IMR-90 (cell line): ENCODE data around the gene PDZRN3. TPM values are rescaled to one million over a fixed set of nuclear protein-coding genes. Genes with fewer than 3 reads are reported as not detected.

ENCODE experiments used
- ATAC-seq: fragments of 200-7000 bp; cut with Tn5 transposase; 2 replicates; pipeline ENCODE4 v1.9.1; 2020; ENCODE audit warnings: low read depth, mild to moderate bottlenecking, moderate library complexity
- BruUV-seq: library from RNA; stranded (reverse); fragments of 400-500 nt; replicated peaks from 2 replicates; lab custom pipeline; 2021; lab: Mats Ljungman, UMichigan
- CTCF ChIA-PET: fragments of 300-600 bp; formaldehyde crosslinking; extraction: SDS; loops from one replicate; lab custom pipeline; 2021; ENCODE audit warnings: antibody characterized with exemption; lab: Yijun Ruan, JAX
- POLR2A ChIA-PET: fragments of 300-600 bp; sonication (Branson Sonifier 250); formaldehyde crosslinking; loops from one replicate; lab custom pipeline; 2022; ENCODE audit warnings: antibody characterized with exemption; ENCODE audit not compliant: unreplicated experiment; lab: Charles Lee
- DNase-seq: peaks from one replicate; pipeline ENCODE4 v3.0.0; 2013
- H2AFZ ChIP-seq: replicated peaks from 2 replicates; pipeline ENCODE3; 2013; ENCODE audit warnings: low read length, mild to moderate bottlenecking; ENCODE audit not compliant: poor library complexity
- H2AK5ac ChIP-seq: 2 replicates; pipeline ENCODE4 v1.6.1; 2013; ENCODE audit warnings: low read depth, low read length, inconsistent platforms
- H2AK9ac ChIP-seq: replicated peaks from 2 replicates; pipeline ENCODE3; 2013; ENCODE audit warnings: mild to moderate bottlenecking, low read depth, low read length, moderate library complexity; ENCODE audit not compliant: poor library complexity
- H2BK120ac ChIP-seq: 2 replicates; pipeline ENCODE4 v1.6.1; 2013; ENCODE audit warnings: low read depth, low read length, inconsistent platforms
- H2BK15ac ChIP-seq: 3 replicates; pipeline ENCODE4 v1.6.1; 2013; ENCODE audit warnings: low read depth, low read length, inconsistent platforms
- H2BK20ac ChIP-seq: 2 replicates; pipeline ENCODE4 v1.6.1; 2013; ENCODE audit warnings: low read depth, mild to moderate bottlenecking, inconsistent platforms, low read length, moderate library complexity
- H2BK5ac ChIP-seq: 2 replicates; pipeline ENCODE4 v1.6.1; 2013; ENCODE audit warnings: mild to moderate bottlenecking, low read depth, low read length, inconsistent platforms; ENCODE audit not compliant: poor library complexity, severe bottlenecking
- H3K14ac ChIP-seq: replicated peaks from 2 replicates; pipeline ENCODE4 v1.6.1; 2013; ENCODE audit warnings: low read depth, low read length, inconsistent platforms
- H3K18ac ChIP-seq: 2 replicates; pipeline ENCODE4 v1.6.1; 2013; ENCODE audit warnings: low read depth, low read length, control low read depth
- H3K23ac ChIP-seq: 2 replicates; pipeline ENCODE4 v1.6.1; 2013; ENCODE audit warnings: low read depth, low read length, inconsistent platforms
- H3K27ac ChIP-seq: 2 replicates; pipeline ENCODE4 v1.5.1; 2013; ENCODE audit warnings: mild to moderate bottlenecking, control low read depth, low read length; ENCODE audit not compliant: insufficient read depth
- H3K27me3 ChIP-seq: 2 replicates; pipeline ENCODE4 v1.6.1; 2013; ENCODE audit warnings: low read length; ENCODE audit not compliant: control insufficient read depth, insufficient read depth
- H3K36me3 ChIP-seq: 2 replicates; pipeline ENCODE4 v1.6.1; 2013; ENCODE audit warnings: low read length, mixed read lengths; ENCODE audit not compliant: control insufficient read depth, insufficient read depth
- H3K4ac ChIP-seq: 2 replicates; pipeline ENCODE4 v1.6.1; 2013; ENCODE audit warnings: low read depth, low read length, inconsistent platforms
- H3K4me1 ChIP-seq: 2 replicates; pipeline ENCODE4 v1.6.1; 2013; ENCODE audit warnings: low read length, mixed read lengths; ENCODE audit not compliant: control insufficient read depth, insufficient read depth
- H3K4me2 ChIP-seq: 2 replicates; pipeline ENCODE4 v1.6.1; 2013; ENCODE audit warnings: low read depth, mild to moderate bottlenecking, control low read depth, low read length, moderate library complexity
- H3K4me3 ChIP-seq: 2 replicates; pipeline ENCODE4 v1.5.1; 2013; ENCODE audit warnings: low read depth, mild to moderate bottlenecking, control low read depth, low read length, moderate library complexity; ENCODE audit not compliant: insufficient read depth
- H3K56ac ChIP-seq: 2 replicates; pipeline ENCODE4 v1.6.1; 2013; ENCODE audit warnings: low read length, inconsistent platforms; ENCODE audit not compliant: insufficient read depth; ENCODE audit errors: extremely low read depth
- H3K79me1 ChIP-seq, 2 experiments: 2 replicates each; pipeline ENCODE4 v1.6.1; 2013; ENCODE audit warnings: low read length in 2 of 2, inconsistent platforms in 1 of 2, low read depth in 1 of 2
- H3K9ac ChIP-seq: 2 replicates; pipeline ENCODE4 v1.6.1; 2013; ENCODE audit warnings: low read depth, low read length, control low read depth
- H3K9me1 ChIP-seq: 2 replicates; pipeline ENCODE4 v1.6.1; 2013; ENCODE audit warnings: low read length, inconsistent platforms; ENCODE audit not compliant: insufficient read depth
- H3K9me3 ChIP-seq: 2 replicates; pipeline ENCODE4 v1.6.1; 2013; ENCODE audit warnings: low read length; ENCODE audit not compliant: control insufficient read depth, insufficient read depth
- H4K20me1 ChIP-seq: 2 replicates; pipeline ENCODE4 v1.6.1; 2013; ENCODE audit warnings: low read length, inconsistent platforms; ENCODE audit not compliant: insufficient read depth
- H4K5ac ChIP-seq: 2 replicates; pipeline ENCODE4 v1.6.1; 2013; ENCODE audit warnings: mild to moderate bottlenecking, low read depth, low read length, control low read depth
- H4K8ac ChIP-seq, 2 experiments: 2 replicates each; pipeline ENCODE4 v1.6.1; 2013; ENCODE audit warnings: low read depth in 2 of 2, low read length in 2 of 2, control low read depth in 1 of 2, inconsistent platforms in 1 of 2
- H4K91ac ChIP-seq: 2 replicates; pipeline ENCODE4 v1.6.1; 2013; ENCODE audit warnings: low read depth, low read length, inconsistent platforms; ENCODE audit not compliant: insufficient read depth
- BHLHE40 ChIP-seq: fragments of 150-350 bp; IDR thresholded peaks from 2 replicates; pipeline ENCODE4 v1.6.1; 2016; ENCODE audit warnings: mild to moderate bottlenecking, low read depth, low read length
- CEBPB ChIP-seq: IDR thresholded peaks from 2 replicates; pipeline ENCODE4 v1.6.1; 2012; ENCODE audit warnings: low read depth, low read length, improper control_type of control experiment
- CHD1 ChIP-seq: IDR thresholded peaks from 2 replicates; pipeline ENCODE4 v1.6.1; 2012; ENCODE audit warnings: low read depth, low read length, improper control_type of control experiment
- CTCF ChIP-seq: conservative IDR thresholded peaks from 2 replicates; pipeline ENCODE4 v1.5.1; 2012; ENCODE audit warnings: mild to moderate bottlenecking, low read depth, low read length, improper control_type of control experiment
- ELK1 ChIP-seq: fragments of 150-350 bp; IDR thresholded peaks from 2 replicates; pipeline ENCODE4 v1.6.1; 2016; ENCODE audit warnings: low read depth, mild to moderate bottlenecking, low read length, moderate library complexity, borderline replicate concordance
- FOS ChIP-seq: fragments of 150-350 bp; IDR thresholded peaks from 2 replicates; pipeline ENCODE4 v1.6.1; 2016; ENCODE audit warnings: low read depth, low read length
- MAFK ChIP-seq: IDR thresholded peaks from 2 replicates; pipeline ENCODE4 v1.6.1; 2012; ENCODE audit warnings: low read depth, low read length, improper control_type of control experiment
- MAZ ChIP-seq: IDR thresholded peaks from 2 replicates; pipeline ENCODE4 v1.6.1; 2012; ENCODE audit warnings: low read depth, mild to moderate bottlenecking, low read length, improper control_type of control experiment, moderate library complexity, borderline replicate concordance
- MXI1 ChIP-seq: IDR thresholded peaks from 2 replicates; pipeline ENCODE4 v1.6.1; 2012; ENCODE audit warnings: low read depth, mild to moderate bottlenecking, low read length, moderate library complexity, borderline replicate concordance
- NFE2L2 ChIP-seq: fragments of 150-350 bp; IDR thresholded peaks from 2 replicates; pipeline ENCODE4 v1.6.1; 2016; ENCODE audit warnings: low read depth, mild to moderate bottlenecking, low read length
- POLR2A ChIP-seq: IDR thresholded peaks from 2 replicates; pipeline ENCODE4 v1.6.1; 2012; ENCODE audit warnings: mild to moderate bottlenecking, low read depth, low read length
- RAD21 ChIP-seq: IDR thresholded peaks from 2 replicates; pipeline ENCODE4 v1.6.1; 2012; ENCODE audit warnings: low read length, improper control_type of control experiment
- RCOR1 ChIP-seq: IDR thresholded peaks from 2 replicates; pipeline ENCODE4 v1.6.1; 2012; ENCODE audit warnings: mild to moderate bottlenecking, low read length, improper control_type of control experiment; ENCODE audit not compliant: insufficient replicate concordance
- RFX5 ChIP-seq: IDR thresholded peaks from 2 replicates; pipeline ENCODE4 v1.8.0; 2012; ENCODE audit warnings: low read depth, mild to moderate bottlenecking, low read length, moderate library complexity
- SMC3 ChIP-seq: fragments of 150-350 bp; IDR thresholded peaks from 2 replicates; pipeline ENCODE4 v1.6.1; 2016; ENCODE audit warnings: low read depth, mild to moderate bottlenecking, antibody characterized with exemption, low read length, moderate library complexity
- USF2 ChIP-seq: fragments of 150-350 bp; IDR thresholded peaks from 2 replicates; pipeline ENCODE4 v1.6.1; 2017; ENCODE audit warnings: mild to moderate bottlenecking, antibody characterized with exemption, low read length, low read depth
- WGBS, 2 experiments: methylation state at CpG; one replicate each; pipeline versions ENCODE4 v1.1.5 to v1.1.7; 2013; ENCODE audit warnings: missing lambda C conversion rate in 2 of 2; ENCODE audit not compliant: insufficient read length in 1 of 2; ENCODE audit errors: extremely low coverage in 2 of 2; 5-methylcytosine and 5-hydroxymethylcytosine counted together
- dilution Hi-C: fragments of 300-500 bp; cut with HindIII; formaldehyde crosslinking; loops from one replicate; pipeline ENCODE4 v1.14.3; 2018; ENCODE audit warnings: low sequenced_read_pairs; ENCODE audit not compliant: unreplicated experiment
- in situ Hi-C: fragments of 300-500 bp; cut with MboI; formaldehyde crosslinking; loops from 3 replicates; pipeline ENCODE4 v1.14.3; 2019; ENCODE audit warnings: low sequenced_read_pairs, inconsistent platforms, mixed read lengths
- intact Hi-C: fragments of 100-400 bp; cut with micrococcal nuclease; formaldehyde crosslinking; loops from 2 replicates; pipeline ENCODE4 v1.10.0; 2022
- polyA plus RNA-seq, 3 experiments: library from polyadenylated mRNA; depleted of rRNA; stranded (reverse); fragments of >200 nt; gene quantifications; 2 replicates each; pipeline ENCODE4 v1.2.3, GENCODE V29; 2012; ENCODE audit warnings: low replicate concordance in 1 of 3
- total RNA-seq: library from RNA; depleted of rRNA; stranded (reverse); fragments of >200 nt; gene quantifications from 2 replicates; pipeline ENCODE4 v1.2.3, GENCODE V29; 2012

The PDZRN3 gene
- total and polyA plus RNA-seq, 2 of the 4 experiments (the other 2 are of a cell fraction) = 9.4 to 17.0 TPM

- H3K18ac ChIP-seq = no peak overlapping the region
- intact Hi-C loops = no loop called here
- peaks cover 5% of the 10 kb centered on the region; the same call in 1 of the 2 replicates for H3K4me1 ChIP-seq
- H2BK15ac ChIP-seq = no peak overlapping the region
- ATAC-seq (no peak), DNase-seq (no peak)
- H3K36me3 ChIP-seq = 0 out of 2 replicates have a peak, but pooled peaks cover 1% of the 10 kb centered on the region
- no peak overlapping the region for H2AFZ ChIP-seq
- peaks cover 6 to 18% of the 10 kb centered on the region in 2 experiments; a peak in 3 of 4 replicates for H3K79me1 ChIP-seq
- no peak overlapping the region for H3K14ac ChIP-seq
- 0 out of 2 replicates have a peak, but pooled peaks cover 3% of the 10 kb centered on the region for H3K9me1 ChIP-seq
- no peak overlapping the region for H2BK5ac ChIP-seq
- H3K9ac ChIP-seq = no peak overlapping the region
- 89% methylated on average over 1 of the region's 4 CpGs; no CpG with 5 or more reads in 1 of the 2 experiments for WGBS, 2 experiments
- H4K91ac ChIP-seq = no peak overlapping the region
- ChIA-PET CTCF (no interaction called here), POLR2A (no interaction called here)
- H2BK120ac ChIP-seq = no peak overlapping the region
- no peaks in the 10 kb centered on the region for H3K27me3 ChIP-seq
- H3K4me2 ChIP-seq = no peak overlapping the region
- no peak overlapping the region for H4K5ac ChIP-seq
- no peaks in the 10 kb centered on the region for H3K9me3 ChIP-seq
- no peaks in the 10 kb centered on the region; the same call in 1 of the 2 replicates for H4K20me1 ChIP-seq
- TF ChIP-seq RCOR1 (no peak), CTCF (no peak), POLR2A (no peak), USF2 (no peak), MAZ (no peak), MAFK (no peak), NFE2L2 (no peak), ELK1 (no peak), MXI1 (no peak), SMC3 (no peak), RAD21 (no peak), CEBPB (no peak), FOS (no peak), BHLHE40 (no peak), RFX5 (no peak), CHD1 (no peak)
- H3K27ac ChIP-seq = no peak overlapping the region
- H3K4me3 ChIP-seq = no peak overlapping the region
- no peak overlapping the region for H3K4ac ChIP-seq
- dilution Hi-C loops = no loop called here
- no peak overlapping the region for H4K8ac ChIP-seq
- H2AK5ac ChIP-seq = no peak overlapping the region
- H3K56ac ChIP-seq = no peak overlapping the region
- in situ Hi-C loops = no loop called here
- BruUV-seq = no TSS peak
- H3K23ac ChIP-seq = no peak overlapping the region
- H2AK9ac ChIP-seq = no peak overlapping the region
- no peak overlapping the region for H2BK20ac ChIP-seq
Observed at GRCh38 chr3:73586190-73586589, 38.6 kb downstream of the PDZRN3 start.
